IMR-90 (cell line): ENCODE results near the gene MBOAT2. TPM values are rescaled to one million over a fixed set of nuclear protein-coding genes. Genes with fewer than 3 reads are reported as not detected.

Experiments
- ATAC-seq: fragments of 200-7000 bp; cut with Tn5 transposase; 2 replicates; pipeline ENCODE4 v1.9.1; 2020; ENCODE audit warnings: low read depth, mild to moderate bottlenecking, moderate library complexity
- BruUV-seq: library from RNA; stranded (reverse); fragments of 400-500 nt; replicated peaks from 2 replicates; lab custom pipeline; 2021; lab: Mats Ljungman, UMichigan
- CTCF ChIA-PET: fragments of 300-600 bp; formaldehyde crosslinking; extraction: SDS; loops from one replicate; lab custom pipeline; 2021; ENCODE audit warnings: antibody characterized with exemption; lab: Yijun Ruan, JAX
- POLR2A ChIA-PET: fragments of 300-600 bp; sonication (Branson Sonifier 250); formaldehyde crosslinking; loops from one replicate; lab custom pipeline; 2022; ENCODE audit warnings: antibody characterized with exemption; ENCODE audit not compliant: unreplicated experiment; lab: Charles Lee
- DNase-seq: peaks from one replicate; pipeline ENCODE4 v3.0.0; 2013
- H2AFZ ChIP-seq: replicated peaks from 2 replicates; pipeline ENCODE3; 2013; ENCODE audit warnings: low read length, mild to moderate bottlenecking; ENCODE audit not compliant: poor library complexity
- H2AK5ac ChIP-seq: 2 replicates; pipeline ENCODE4 v1.6.1; 2013; ENCODE audit warnings: low read depth, low read length, inconsistent platforms
- H2AK9ac ChIP-seq: replicated peaks from 2 replicates; pipeline ENCODE3; 2013; ENCODE audit warnings: mild to moderate bottlenecking, low read depth, low read length, moderate library complexity; ENCODE audit not compliant: poor library complexity
- H2BK120ac ChIP-seq: 2 replicates; pipeline ENCODE4 v1.6.1; 2013; ENCODE audit warnings: low read depth, low read length, inconsistent platforms
- H2BK15ac ChIP-seq: 3 replicates; pipeline ENCODE4 v1.6.1; 2013; ENCODE audit warnings: low read depth, low read length, inconsistent platforms
- H2BK20ac ChIP-seq: 2 replicates; pipeline ENCODE4 v1.6.1; 2013; ENCODE audit warnings: low read depth, mild to moderate bottlenecking, inconsistent platforms, low read length, moderate library complexity
- H2BK5ac ChIP-seq: 2 replicates; pipeline ENCODE4 v1.6.1; 2013; ENCODE audit warnings: mild to moderate bottlenecking, low read depth, low read length, inconsistent platforms; ENCODE audit not compliant: poor library complexity, severe bottlenecking
- H3K14ac ChIP-seq: replicated peaks from 2 replicates; pipeline ENCODE4 v1.6.1; 2013; ENCODE audit warnings: low read depth, low read length, inconsistent platforms
- H3K18ac ChIP-seq: 2 replicates; pipeline ENCODE4 v1.6.1; 2013; ENCODE audit warnings: low read depth, low read length, control low read depth
- H3K23ac ChIP-seq: 2 replicates; pipeline ENCODE4 v1.6.1; 2013; ENCODE audit warnings: low read depth, low read length, inconsistent platforms
- H3K27ac ChIP-seq: 2 replicates; pipeline ENCODE4 v1.5.1; 2013; ENCODE audit warnings: mild to moderate bottlenecking, control low read depth, low read length; ENCODE audit not compliant: insufficient read depth
- H3K27me3 ChIP-seq: 2 replicates; pipeline ENCODE4 v1.6.1; 2013; ENCODE audit warnings: low read length; ENCODE audit not compliant: control insufficient read depth, insufficient read depth
- H3K36me3 ChIP-seq: 2 replicates; pipeline ENCODE4 v1.6.1; 2013; ENCODE audit warnings: low read length, mixed read lengths; ENCODE audit not compliant: control insufficient read depth, insufficient read depth
- H3K4ac ChIP-seq: 2 replicates; pipeline ENCODE4 v1.6.1; 2013; ENCODE audit warnings: low read depth, low read length, inconsistent platforms
- H3K4me1 ChIP-seq: 2 replicates; pipeline ENCODE4 v1.6.1; 2013; ENCODE audit warnings: low read length, mixed read lengths; ENCODE audit not compliant: control insufficient read depth, insufficient read depth
- H3K4me2 ChIP-seq: 2 replicates; pipeline ENCODE4 v1.6.1; 2013; ENCODE audit warnings: low read depth, mild to moderate bottlenecking, control low read depth, low read length, moderate library complexity
- H3K4me3 ChIP-seq: 2 replicates; pipeline ENCODE4 v1.5.1; 2013; ENCODE audit warnings: low read depth, mild to moderate bottlenecking, control low read depth, low read length, moderate library complexity; ENCODE audit not compliant: insufficient read depth
- H3K56ac ChIP-seq: 2 replicates; pipeline ENCODE4 v1.6.1; 2013; ENCODE audit warnings: low read length, inconsistent platforms; ENCODE audit not compliant: insufficient read depth; ENCODE audit errors: extremely low read depth
- H3K79me1 ChIP-seq, 2 experiments: 2 replicates each; pipeline ENCODE4 v1.6.1; 2013; ENCODE audit warnings: low read length in 2 of 2, inconsistent platforms in 1 of 2, low read depth in 1 of 2
- H3K9ac ChIP-seq: 2 replicates; pipeline ENCODE4 v1.6.1; 2013; ENCODE audit warnings: low read depth, low read length, control low read depth
- H3K9me1 ChIP-seq: 2 replicates; pipeline ENCODE4 v1.6.1; 2013; ENCODE audit warnings: low read length, inconsistent platforms; ENCODE audit not compliant: insufficient read depth
- H3K9me3 ChIP-seq: 2 replicates; pipeline ENCODE4 v1.6.1; 2013; ENCODE audit warnings: low read length; ENCODE audit not compliant: control insufficient read depth, insufficient read depth
- H4K20me1 ChIP-seq: 2 replicates; pipeline ENCODE4 v1.6.1; 2013; ENCODE audit warnings: low read length, inconsistent platforms; ENCODE audit not compliant: insufficient read depth
- H4K5ac ChIP-seq: 2 replicates; pipeline ENCODE4 v1.6.1; 2013; ENCODE audit warnings: mild to moderate bottlenecking, low read depth, low read length, control low read depth
- H4K8ac ChIP-seq, 2 experiments: 2 replicates each; pipeline ENCODE4 v1.6.1; 2013; ENCODE audit warnings: low read depth in 2 of 2, low read length in 2 of 2, control low read depth in 1 of 2, inconsistent platforms in 1 of 2
- H4K91ac ChIP-seq: 2 replicates; pipeline ENCODE4 v1.6.1; 2013; ENCODE audit warnings: low read depth, low read length, inconsistent platforms; ENCODE audit not compliant: insufficient read depth
- FOS ChIP-seq: fragments of 150-350 bp; IDR thresholded peaks from 2 replicates; pipeline ENCODE4 v1.6.1; 2016; ENCODE audit warnings: low read depth, low read length
- MAFK ChIP-seq: IDR thresholded peaks from 2 replicates; pipeline ENCODE4 v1.6.1; 2012; ENCODE audit warnings: low read depth, low read length, improper control_type of control experiment
- MXI1 ChIP-seq: IDR thresholded peaks from 2 replicates; pipeline ENCODE4 v1.6.1; 2012; ENCODE audit warnings: low read depth, mild to moderate bottlenecking, low read length, moderate library complexity, borderline replicate concordance
- NFE2L2 ChIP-seq: fragments of 150-350 bp; IDR thresholded peaks from 2 replicates; pipeline ENCODE4 v1.6.1; 2016; ENCODE audit warnings: low read depth, mild to moderate bottlenecking, low read length
- POLR2A ChIP-seq: IDR thresholded peaks from 2 replicates; pipeline ENCODE4 v1.6.1; 2012; ENCODE audit warnings: mild to moderate bottlenecking, low read depth, low read length
- RCOR1 ChIP-seq: IDR thresholded peaks from 2 replicates; pipeline ENCODE4 v1.6.1; 2012; ENCODE audit warnings: mild to moderate bottlenecking, low read length, improper control_type of control experiment; ENCODE audit not compliant: insufficient replicate concordance
- RFX5 ChIP-seq: IDR thresholded peaks from 2 replicates; pipeline ENCODE4 v1.8.0; 2012; ENCODE audit warnings: low read depth, mild to moderate bottlenecking, low read length, moderate library complexity
- SMC3 ChIP-seq: fragments of 150-350 bp; IDR thresholded peaks from 2 replicates; pipeline ENCODE4 v1.6.1; 2016; ENCODE audit warnings: low read depth, mild to moderate bottlenecking, antibody characterized with exemption, low read length, moderate library complexity
- WGBS, 2 experiments: methylation state at CpG; one replicate each; pipeline versions ENCODE4 v1.1.5 to v1.1.7; 2013; ENCODE audit warnings: missing lambda C conversion rate in 2 of 2; ENCODE audit not compliant: insufficient read length in 1 of 2; ENCODE audit errors: extremely low coverage in 2 of 2; 5-methylcytosine and 5-hydroxymethylcytosine counted together
- dilution Hi-C: fragments of 300-500 bp; cut with HindIII; formaldehyde crosslinking; loops from one replicate; pipeline ENCODE4 v1.14.3; 2018; ENCODE audit warnings: low sequenced_read_pairs; ENCODE audit not compliant: unreplicated experiment
- in situ Hi-C: fragments of 300-500 bp; cut with MboI; formaldehyde crosslinking; loops from 3 replicates; pipeline ENCODE4 v1.14.3; 2019; ENCODE audit warnings: low sequenced_read_pairs, inconsistent platforms, mixed read lengths
- intact Hi-C: fragments of 100-400 bp; cut with micrococcal nuclease; formaldehyde crosslinking; loops from 2 replicates; pipeline ENCODE4 v1.10.0; 2022
- polyA plus RNA-seq, 3 experiments: library from polyadenylated mRNA; depleted of rRNA; stranded (reverse); fragments of >200 nt; gene quantifications; 2 replicates each; pipeline ENCODE4 v1.2.3, GENCODE V29; 2012; ENCODE audit warnings: low replicate concordance in 1 of 3
- total RNA-seq: library from RNA; depleted of rRNA; stranded (reverse); fragments of >200 nt; gene quantifications from 2 replicates; pipeline ENCODE4 v1.2.3, GENCODE V29; 2012
- TF ChIP-seq, protein P1 (sequence below): fragments of 150-350 bp; IDR thresholded peaks from 2 replicates; pipeline ENCODE4 v1.6.1; 2016; ENCODE audit warnings: low read depth, mild to moderate bottlenecking, low read length, moderate library complexity, borderline replicate concordance
- TF ChIP-seq, protein P2 (sequence below): fragments of 150-350 bp; IDR thresholded peaks from 2 replicates; pipeline ENCODE4 v1.6.1; 2017; ENCODE audit warnings: mild to moderate bottlenecking, antibody characterized with exemption, low read length, low read depth
- TF ChIP-seq, protein P3 (sequence below): conservative IDR thresholded peaks from 2 replicates; pipeline ENCODE4 v1.5.1; 2012; ENCODE audit warnings: mild to moderate bottlenecking, low read depth, low read length, improper control_type of control experiment

Gene MBOAT2
- total and polyA plus RNA-seq, 2 of the 4 experiments (the other 2 are of a cell fraction) = 33.9 to 102 TPM

DNA sequence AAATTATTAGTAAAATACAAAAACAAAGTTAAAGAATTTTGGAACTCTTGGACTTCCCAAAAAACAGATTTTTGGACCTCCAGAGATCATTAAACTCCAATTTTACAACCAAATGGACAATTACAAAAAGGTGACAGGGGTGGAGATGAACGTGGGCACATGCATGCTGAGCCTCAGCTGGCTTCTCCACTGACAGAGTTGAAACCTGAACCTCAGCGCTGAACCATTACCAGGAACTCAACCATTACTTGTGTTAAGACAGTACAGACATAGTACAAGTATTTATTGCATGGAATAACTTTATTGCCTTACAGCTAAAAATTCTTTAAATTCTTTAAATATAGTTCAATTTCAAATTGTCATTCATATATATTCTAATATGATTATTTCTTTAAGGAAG, 133.0 kb downstream of the MBOAT2 start:
- ATAC-seq = no peak
- no peaks in the 10 kb centered on the region for H4K20me1 ChIP-seq
- no peak overlapping the region for H4K8ac ChIP-seq
- H3K56ac ChIP-seq = no peak overlapping the region
- H2BK5ac ChIP-seq = no peak overlapping the region
- H2BK15ac ChIP-seq = no peak overlapping the region
- in situ Hi-C loops = loop anchor here (5.0 to 25.0 kb wide), 2 partner anchors 267 to 467 kb away; no protein-coding TSS in a partner anchor
- dilution Hi-C loops = no loop called here
- H3K4me1 ChIP-seq = no peaks in the 10 kb centered on the region
- DNase-seq = no peak
- intact Hi-C loops = loop anchor here (5.0 kb wide), 1 partner anchor 132 kb away; the partner anchor contains the start of gene MBOAT2
- no peak overlapping the region for H3K4me2 ChIP-seq
- no peak overlapping the region for H2AK9ac ChIP-seq
- no peaks in the 10 kb centered on the region for H3K9me3 ChIP-seq
- no peak overlapping the region for H3K4ac ChIP-seq
- POLR2A ChIA-PET = no interaction called here
- H3K27me3 ChIP-seq = no peaks in the 10 kb centered on the region
- peaks cover 6% of the 10 kb centered on the region; the same call in 1 of the 2 replicates for H3K36me3 ChIP-seq
- H3K9me1 ChIP-seq = no peaks in the 10 kb centered on the region
- H3K79me1 ChIP-seq = no peaks in the 10 kb centered on the region; a peak in 1 of 4 replicates
- no peak overlapping the region for H3K23ac ChIP-seq
- H2AFZ ChIP-seq = no peak overlapping the region
- no peak overlapping the region for H3K14ac ChIP-seq
- no CpG with 5 or more reads among the region's 2 CpGs for WGBS, 2 experiments
- TF ChIP-seq POLR2A (no peak), MAFK (no peak), SMC3 (no peak), RCOR1 (no peak), RFX5 (no peak), MXI1 (no peak), NFE2L2 (no peak), FOS (no peak)
- TF ChIP-seq, protein P1, sequence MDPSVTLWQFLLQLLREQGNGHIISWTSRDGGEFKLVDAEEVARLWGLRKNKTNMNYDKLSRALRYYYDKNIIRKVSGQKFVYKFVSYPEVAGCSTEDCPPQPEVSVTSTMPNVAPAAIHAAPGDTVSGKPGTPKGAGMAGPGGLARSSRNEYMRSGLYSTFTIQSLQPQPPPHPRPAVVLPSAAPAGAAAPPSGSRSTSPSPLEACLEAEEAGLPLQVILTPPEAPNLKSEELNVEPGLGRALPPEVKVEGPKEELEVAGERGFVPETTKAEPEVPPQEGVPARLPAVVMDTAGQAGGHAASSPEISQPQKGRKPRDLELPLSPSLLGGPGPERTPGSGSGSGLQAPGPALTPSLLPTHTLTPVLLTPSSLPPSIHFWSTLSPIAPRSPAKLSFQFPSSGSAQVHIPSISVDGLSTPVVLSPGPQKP = no peak
- TF ChIP-seq, protein P2, sequence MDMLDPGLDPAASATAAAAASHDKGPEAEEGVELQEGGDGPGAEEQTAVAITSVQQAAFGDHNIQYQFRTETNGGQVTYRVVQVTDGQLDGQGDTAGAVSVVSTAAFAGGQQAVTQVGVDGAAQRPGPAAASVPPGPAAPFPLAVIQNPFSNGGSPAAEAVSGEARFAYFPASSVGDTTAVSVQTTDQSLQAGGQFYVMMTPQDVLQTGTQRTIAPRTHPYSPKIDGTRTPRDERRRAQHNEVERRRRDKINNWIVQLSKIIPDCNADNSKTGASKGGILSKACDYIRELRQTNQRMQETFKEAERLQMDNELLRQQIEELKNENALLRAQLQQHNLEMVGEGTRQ = no peak
- TF ChIP-seq, protein P3, sequence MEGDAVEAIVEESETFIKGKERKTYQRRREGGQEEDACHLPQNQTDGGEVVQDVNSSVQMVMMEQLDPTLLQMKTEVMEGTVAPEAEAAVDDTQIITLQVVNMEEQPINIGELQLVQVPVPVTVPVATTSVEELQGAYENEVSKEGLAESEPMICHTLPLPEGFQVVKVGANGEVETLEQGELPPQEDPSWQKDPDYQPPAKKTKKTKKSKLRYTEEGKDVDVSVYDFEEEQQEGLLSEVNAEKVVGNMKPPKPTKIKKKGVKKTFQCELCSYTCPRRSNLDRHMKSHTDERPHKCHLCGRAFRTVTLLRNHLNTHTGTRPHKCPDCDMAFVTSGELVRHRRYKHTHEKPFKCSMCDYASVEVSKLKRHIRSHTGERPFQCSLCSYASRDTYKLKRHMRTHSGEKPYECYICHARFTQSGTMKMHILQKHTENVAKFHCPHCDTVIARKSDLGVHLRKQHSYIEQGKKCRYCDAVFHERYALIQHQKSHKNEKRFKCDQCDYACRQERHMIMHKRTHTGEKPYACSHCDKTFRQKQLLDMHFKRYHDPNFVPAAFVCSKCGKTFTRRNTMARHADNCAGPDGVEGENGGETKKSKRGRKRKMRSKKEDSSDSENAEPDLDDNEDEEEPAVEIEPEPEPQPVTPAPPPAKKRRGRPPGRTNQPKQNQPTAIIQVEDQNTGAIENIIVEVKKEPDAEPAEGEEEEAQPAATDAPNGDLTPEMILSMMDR = no peak
- H4K5ac ChIP-seq = no peak overlapping the region
- H3K4me3 ChIP-seq = no peak overlapping the region
- H3K27ac ChIP-seq = no peak overlapping the region
- H3K18ac ChIP-seq = no peak overlapping the region
- H3K9ac ChIP-seq = no peak overlapping the region
- H4K91ac ChIP-seq = no peak overlapping the region
- H2BK20ac ChIP-seq = no peak overlapping the region
- CTCF ChIA-PET = no interaction called here
- no peak overlapping the region for H2AK5ac ChIP-seq
- BruUV-seq = no TSS peak
- no peak overlapping the region for H2BK120ac ChIP-seq
